Activated T-helper 17 cell treated with anti-CD3 and anti-CD28 coated beads, Interleukin-2, amount 50 U/mL, for 72 hours (primary cell): Measurements from ENCODE around the gene TRAF3. TPM values are rescaled to one million over a fixed set of nuclear protein-coding genes. Genes with fewer than 3 reads are reported as not detected.
A peak's percentile ranks its signal among the peaks of the same experiment; 100 is the strongest.

ENCODE experiments used
- ATAC-seq: fragments of 150-1000 bp; cut with Tn5 transposase; replicated peaks from 2 replicates; pipeline ENCODE4 v1.10.0; 2021; ENCODE audit warnings: mild to moderate bottlenecking, moderate library complexity
- H3K27ac Mint-ChIP-seq: one replicate; pipeline ENCODE4 v1.8.0; 2022; ENCODE audit warnings: mixed read lengths
- H3K27me3 Mint-ChIP-seq: one replicate; pipeline ENCODE4 v1.8.0; 2022; ENCODE audit warnings: mixed read lengths
- H3K36me3 Mint-ChIP-seq: one replicate; pipeline ENCODE4 v1.8.0; 2022; ENCODE audit warnings: low read depth, mild to moderate bottlenecking, mixed read lengths
- H3K4me1 Mint-ChIP-seq: one replicate; pipeline ENCODE4 v1.8.0; 2022; ENCODE audit warnings: mixed read lengths
- H3K4me3 Mint-ChIP-seq: one replicate; pipeline ENCODE4 v1.8.0; 2022; ENCODE audit warnings: mild to moderate bottlenecking, mixed read lengths
- H3K9me3 Mint-ChIP-seq: one replicate; pipeline ENCODE4 v1.8.0; 2022; ENCODE audit warnings: mixed read lengths
- total RNA-seq, 2 donors: library from RNA; stranded (reverse); gene quantifications; one replicate each; pipeline ENCODE4 v1.2.3, GENCODE V29; 2022

The TRAF3 gene, protein sequence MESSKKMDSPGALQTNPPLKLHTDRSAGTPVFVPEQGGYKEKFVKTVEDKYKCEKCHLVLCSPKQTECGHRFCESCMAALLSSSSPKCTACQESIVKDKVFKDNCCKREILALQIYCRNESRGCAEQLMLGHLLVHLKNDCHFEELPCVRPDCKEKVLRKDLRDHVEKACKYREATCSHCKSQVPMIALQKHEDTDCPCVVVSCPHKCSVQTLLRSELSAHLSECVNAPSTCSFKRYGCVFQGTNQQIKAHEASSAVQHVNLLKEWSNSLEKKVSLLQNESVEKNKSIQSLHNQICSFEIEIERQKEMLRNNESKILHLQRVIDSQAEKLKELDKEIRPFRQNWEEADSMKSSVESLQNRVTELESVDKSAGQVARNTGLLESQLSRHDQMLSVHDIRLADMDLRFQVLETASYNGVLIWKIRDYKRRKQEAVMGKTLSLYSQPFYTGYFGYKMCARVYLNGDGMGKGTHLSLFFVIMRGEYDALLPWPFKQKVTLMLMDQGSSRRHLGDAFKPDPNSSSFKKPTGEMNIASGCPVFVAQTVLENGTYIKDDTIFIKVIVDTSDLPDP
- 100 to 1,000 TPM in 1 of 2 donors, 10 to 100 TPM in 1; 61.7 to 133 TPM for total RNA-seq

DNA sequence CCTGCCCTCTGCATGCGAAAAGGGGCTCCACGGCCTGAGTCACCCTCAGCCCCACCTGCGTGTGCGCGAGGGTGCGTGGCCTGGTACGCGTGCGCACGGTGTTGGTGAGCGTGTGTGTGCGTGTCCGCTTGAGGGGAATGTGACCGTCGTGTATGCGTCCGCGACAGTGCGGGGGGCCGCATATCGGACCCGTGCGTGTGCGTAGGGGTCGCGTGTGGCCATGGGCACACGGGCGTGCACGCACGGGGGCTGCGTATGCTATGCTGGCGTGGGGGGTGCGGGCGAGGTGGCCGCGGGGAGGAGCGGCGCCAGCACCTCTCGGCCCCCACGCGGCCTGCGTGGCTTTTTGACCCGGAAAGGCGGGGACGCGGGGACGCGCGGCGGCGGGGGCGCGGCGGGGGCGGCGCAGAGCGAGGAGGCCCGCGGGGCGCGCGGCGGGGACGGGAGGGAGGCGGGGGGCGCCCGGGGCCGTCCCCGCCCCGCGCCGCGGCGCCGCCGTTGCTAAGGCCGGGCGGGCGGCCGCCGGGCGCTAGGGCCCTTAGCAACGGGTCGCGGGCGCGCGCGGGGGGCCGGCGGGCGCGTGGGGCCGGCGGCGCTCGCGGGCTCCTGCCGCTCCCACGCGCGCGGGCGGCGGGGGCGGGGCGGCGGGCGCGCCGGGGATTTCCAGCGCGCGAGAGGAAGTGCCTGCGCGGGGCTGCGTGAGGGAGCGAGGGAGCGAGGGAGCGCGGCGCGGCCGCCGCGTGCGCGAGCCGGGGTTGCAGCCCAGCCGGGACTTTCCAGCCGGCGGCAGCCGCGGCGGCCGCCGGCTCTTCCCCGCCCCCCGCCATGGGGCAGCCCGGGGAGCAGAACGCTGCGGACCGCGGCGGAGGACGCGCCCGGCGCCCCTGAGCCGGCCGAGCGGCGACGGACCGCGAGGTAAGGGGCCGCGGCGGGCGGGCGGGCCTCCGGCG lies at the start of gene TRAF3:
TRAF3 (plus strand) TSS at position 689 of the 950 bp plus-strand sequence. CDS start 92,753 bp downstream, outside the sequence.
- peak within 1 kb of the TSS; percentile 90 for H3K4me3 Mint-ChIP-seq
- H3K27me3 Mint-ChIP-seq = no peaks in the 10 kb centered on the region
- H3K27ac Mint-ChIP-seq = peak within 1 kb of the TSS; percentile 92
- peaks cover 48% of the 10 kb centered on the region for H3K36me3 Mint-ChIP-seq
- H3K4me1 Mint-ChIP-seq = peaks cover 33% of the 10 kb centered on the region
- no peaks in the 10 kb centered on the region for H3K9me3 Mint-ChIP-seq
- peak; percentile 65 for ATAC-seq

DNA sequence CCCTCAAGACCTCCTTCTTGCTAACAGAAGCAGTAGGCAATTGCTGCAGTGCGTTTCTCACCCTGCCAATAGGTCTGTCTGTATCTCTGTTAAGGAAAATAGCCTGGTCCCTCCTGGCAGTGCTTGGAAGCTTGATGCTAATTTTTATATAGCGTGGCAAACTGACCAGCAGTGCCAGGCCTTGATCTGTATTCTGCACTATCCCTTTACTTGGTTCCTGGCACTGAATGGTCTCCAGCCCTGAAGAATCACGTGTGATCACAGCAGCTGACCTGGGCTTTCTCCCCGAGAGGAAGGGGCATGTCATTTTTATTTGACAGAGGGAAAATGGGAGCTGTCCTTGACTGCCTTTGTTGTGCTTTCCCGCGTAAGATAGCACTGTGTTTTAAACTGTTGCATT lies 48.7 kb upstream of the TRAF3 start:
- H3K4me3 Mint-ChIP-seq = no peak overlapping the region
- no peaks in the 10 kb centered on the region for H3K9me3 Mint-ChIP-seq
- H3K4me1 Mint-ChIP-seq = no peaks in the 10 kb centered on the region
- no peak for ATAC-seq
- no peak overlapping the region for H3K27ac Mint-ChIP-seq
- H3K36me3 Mint-ChIP-seq = peaks cover 61% of the 10 kb centered on the region
- no peaks in the 10 kb centered on the region for H3K27me3 Mint-ChIP-seq

DNA sequence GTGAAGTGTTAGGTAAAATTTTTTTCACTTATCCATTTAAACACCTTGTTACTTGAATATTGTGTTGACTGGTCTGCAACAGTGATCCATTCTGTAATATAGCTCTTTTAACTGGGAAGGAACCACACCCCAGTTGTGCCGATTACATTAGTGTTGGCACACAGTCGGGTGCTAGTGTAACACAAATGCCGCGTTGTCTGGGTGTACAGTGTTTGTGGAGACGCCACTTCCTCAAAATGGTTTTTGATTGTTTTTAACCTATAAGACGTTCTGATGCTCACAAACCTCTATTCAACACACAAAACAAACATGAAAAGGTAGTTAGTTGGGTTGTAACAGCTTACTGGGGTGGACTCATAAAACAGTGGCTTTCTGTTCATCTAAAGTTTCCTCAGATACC lies 48.0 kb upstream of the TRAF3 start:
- Mint-ChIP-seq H3K36me3 (peaks cover 53% of the 10 kb centered on the region), H3K4me3 (no peak overlapping the region), H3K4me1 (no peaks in the 10 kb centered on the region), H3K9me3 (no peaks in the 10 kb centered on the region), H3K27ac (no peak overlapping the region), H3K27me3 (no peaks in the 10 kb centered on the region)
- no peak for ATAC-seq

DNA sequence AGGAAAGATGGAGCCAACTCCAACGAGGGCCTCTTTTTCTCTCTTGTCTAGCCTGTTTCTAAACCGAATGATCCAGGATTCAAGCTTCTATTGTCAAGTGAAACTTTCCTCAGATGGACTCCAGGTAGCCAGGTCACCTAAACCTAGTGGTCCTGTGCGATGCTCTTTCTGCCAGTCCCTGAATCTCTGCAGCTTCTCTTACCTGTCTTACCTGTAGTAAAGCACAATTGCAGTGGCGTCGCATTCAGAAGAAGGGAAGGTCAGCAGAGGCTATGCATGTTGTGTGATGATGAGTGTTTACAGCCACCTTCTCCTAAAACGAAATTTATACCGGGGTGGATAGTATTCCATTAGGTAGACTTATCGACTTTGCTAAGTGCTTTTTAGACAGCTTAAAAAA lies 47.4 kb upstream of the TRAF3 start:
- no peak for ATAC-seq
- no peak overlapping the region for H3K27ac Mint-ChIP-seq
- H3K4me1 Mint-ChIP-seq = no peaks in the 10 kb centered on the region
- no peak overlapping the region for H3K4me3 Mint-ChIP-seq
- no peaks in the 10 kb centered on the region for H3K27me3 Mint-ChIP-seq
- H3K36me3 Mint-ChIP-seq = peaks cover 48% of the 10 kb centered on the region
- H3K9me3 Mint-ChIP-seq = no peaks in the 10 kb centered on the region

DNA sequence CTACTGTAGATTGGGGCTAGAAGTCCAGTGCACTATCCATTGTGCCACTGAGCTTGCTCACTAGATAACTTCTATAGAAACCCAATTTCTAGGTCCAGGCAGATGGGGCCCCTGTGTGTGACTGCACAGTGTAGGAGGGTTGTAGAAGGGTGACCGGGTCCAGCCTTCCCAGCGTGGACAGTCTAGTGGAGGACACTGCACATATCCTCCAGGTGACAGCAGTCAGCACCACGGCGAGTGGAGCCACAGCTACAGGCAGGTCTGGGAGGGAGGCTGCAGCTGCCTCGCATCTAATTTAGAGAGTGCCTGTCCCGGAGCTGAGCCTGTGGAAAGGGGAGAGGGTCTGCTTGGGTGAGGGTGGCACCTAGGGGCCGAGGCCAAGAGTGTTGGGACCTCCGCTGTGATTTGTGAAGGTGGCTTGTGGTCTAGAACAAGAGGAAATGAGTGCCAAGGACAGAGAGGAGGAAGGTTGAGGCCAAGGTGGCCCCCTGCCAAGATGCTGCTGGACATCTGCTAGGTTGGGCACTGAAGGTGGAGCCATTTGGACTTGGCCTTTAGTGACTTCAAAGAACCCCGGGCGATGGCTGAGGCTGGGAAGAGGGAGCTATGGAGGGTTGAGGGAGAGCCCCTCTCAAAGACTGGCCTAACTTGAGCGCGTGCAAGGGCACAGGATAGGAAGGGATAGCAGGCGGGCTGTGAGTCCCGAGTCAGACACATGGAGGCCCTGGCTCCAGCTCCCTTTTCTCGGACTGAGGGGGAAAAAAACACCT lies 46.0 kb upstream of the TRAF3 start:
- Mint-ChIP-seq H3K4me3 (no peak overlapping the region), H3K27ac (peak overlapping the region; percentile 19)

DNA sequence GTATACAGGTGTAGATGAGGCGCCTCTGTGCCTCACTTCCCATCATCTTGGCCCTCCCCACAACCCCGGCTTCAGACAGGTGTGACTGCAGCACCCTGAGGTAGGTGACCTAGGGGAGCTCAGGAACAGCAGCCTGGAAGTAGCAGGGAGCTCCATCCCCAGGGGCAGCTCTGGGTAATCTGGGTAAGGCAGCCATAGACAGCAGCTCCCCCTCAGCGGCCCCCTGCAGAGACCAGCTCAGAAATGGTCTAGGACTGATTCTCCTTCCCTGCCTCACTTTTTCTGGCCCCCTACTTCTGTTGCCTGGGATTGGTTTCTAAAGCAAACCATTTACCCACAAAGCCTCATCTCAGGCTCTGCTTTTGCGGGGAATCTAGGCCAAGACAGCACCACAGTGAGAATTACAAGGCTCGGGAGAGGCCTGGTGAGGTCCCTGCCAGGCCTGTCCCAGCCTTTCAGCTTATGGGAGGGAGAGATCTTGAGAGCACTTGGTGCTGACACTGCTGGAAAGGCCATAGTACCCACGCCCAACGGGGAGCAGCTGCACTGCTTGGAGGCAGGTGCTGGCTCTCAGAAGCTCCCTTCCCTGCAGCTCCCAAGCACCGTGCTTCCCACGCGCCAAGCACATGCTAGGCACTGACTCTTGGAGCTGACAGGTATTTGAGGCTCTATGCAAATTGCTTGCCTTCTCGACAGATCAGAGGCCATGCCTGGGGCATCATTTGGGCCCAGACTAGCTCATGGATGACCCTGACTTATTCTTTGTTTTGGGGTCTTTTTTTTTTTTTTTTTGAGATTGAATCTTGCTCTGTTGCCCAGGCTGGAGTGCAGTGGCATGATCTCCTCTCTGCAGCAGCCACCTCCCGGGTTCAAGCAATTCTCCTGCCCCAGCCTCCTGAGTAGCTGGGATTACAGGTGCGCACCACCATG lies 45.1 kb upstream of the TRAF3 start:
- Mint-ChIP-seq H3K9me3 (no peaks in the 10 kb centered on the region), H3K4me1 (no peaks in the 10 kb centered on the region), H3K27ac (no peak overlapping the region), H3K27me3 (no peaks in the 10 kb centered on the region), H3K36me3 (peaks cover 24% of the 10 kb centered on the region), H3K4me3 (no peak overlapping the region)
- no peak for ATAC-seq

More for the DNA sequence above, 46.0 kb upstream of the TRAF3 start:
- H3K36me3 Mint-ChIP-seq = peaks cover 33% of the 10 kb centered on the region
- H3K27me3 Mint-ChIP-seq = no peaks in the 10 kb centered on the region
- no peak for ATAC-seq
- H3K4me1 Mint-ChIP-seq = no peaks in the 10 kb centered on the region
- H3K9me3 Mint-ChIP-seq = no peaks in the 10 kb centered on the region

DNA sequence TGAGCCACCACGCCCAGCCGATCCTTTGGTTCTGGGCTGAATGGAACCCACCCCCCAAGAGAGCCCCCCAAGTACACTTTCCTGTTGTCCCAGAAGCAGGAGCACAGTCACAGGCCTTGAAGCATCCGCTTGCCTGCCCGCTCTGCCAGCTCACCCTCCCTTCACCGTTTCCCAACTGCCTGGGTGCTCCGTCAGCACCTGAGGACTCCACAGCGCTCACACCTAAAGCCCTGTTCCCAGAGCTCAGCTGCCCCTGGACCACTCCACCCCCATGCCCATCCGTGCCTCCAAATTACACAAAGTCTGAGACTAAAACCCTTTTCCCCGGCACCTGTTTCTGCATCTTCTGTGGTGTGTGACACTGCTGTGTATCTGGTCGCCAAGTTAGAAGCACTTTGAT lies 44.3 kb upstream of the TRAF3 start:
- H3K9me3 Mint-ChIP-seq = no peaks in the 10 kb centered on the region
- no peak for ATAC-seq

DNA sequence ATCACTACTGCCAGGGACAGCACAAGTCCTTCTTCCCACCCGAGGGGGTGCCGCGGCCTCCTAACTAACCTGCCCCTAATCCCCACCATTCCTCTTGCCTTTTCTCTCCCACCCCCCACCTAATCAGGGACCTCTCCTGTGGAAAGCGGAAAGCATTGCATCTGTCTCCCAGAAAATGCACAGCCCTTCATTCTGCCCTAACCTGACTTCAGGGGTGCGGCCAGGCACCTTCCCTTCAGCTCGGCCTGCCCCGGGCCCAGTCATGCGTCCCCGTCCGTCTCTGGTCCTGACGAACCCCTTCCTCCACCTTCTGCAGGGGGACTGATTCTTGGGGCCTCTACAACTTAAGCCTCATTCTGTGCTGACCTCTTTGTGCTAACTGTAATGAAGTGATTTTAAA lies 43.9 kb upstream of the TRAF3 start:
- Mint-ChIP-seq H3K27me3 (no peaks in the 10 kb centered on the region), H3K36me3 (peaks cover 13% of the 10 kb centered on the region), H3K4me1 (no peaks in the 10 kb centered on the region), H3K27ac (peak overlapping the region; percentile 11), H3K9me3 (no peaks in the 10 kb centered on the region), H3K4me3 (no peak overlapping the region)
- no peak for ATAC-seq

More for the DNA sequence above, 44.3 kb upstream of the TRAF3 start:
- H3K27ac Mint-ChIP-seq = peak overlapping the region; percentile 11
- no peak overlapping the region for H3K4me3 Mint-ChIP-seq
- no peaks in the 10 kb centered on the region for H3K4me1 Mint-ChIP-seq
- no peaks in the 10 kb centered on the region for H3K27me3 Mint-ChIP-seq
- peaks cover 17% of the 10 kb centered on the region for H3K36me3 Mint-ChIP-seq

DNA sequence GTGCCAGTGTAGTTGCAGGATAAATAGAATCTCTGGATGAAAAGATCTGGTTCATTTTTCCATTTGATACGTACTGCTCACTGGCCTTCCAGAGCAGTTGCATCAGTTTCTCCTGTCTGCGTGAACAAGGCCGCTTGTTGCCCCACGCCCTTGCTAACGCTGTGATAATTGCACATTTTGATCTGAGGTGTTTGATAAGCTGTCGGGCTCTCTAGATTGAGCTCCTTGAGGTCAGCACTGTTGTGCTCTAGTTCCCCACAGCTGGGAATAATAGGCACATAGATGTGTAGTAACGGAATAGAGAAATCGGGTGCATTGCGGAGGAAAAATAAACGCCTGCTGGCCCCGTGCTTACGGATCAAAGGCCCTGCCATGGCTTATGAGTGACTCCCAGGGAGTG lies 42.8 kb upstream of the TRAF3 start:
- Mint-ChIP-seq H3K9me3 (no peaks in the 10 kb centered on the region), H3K4me1 (no peaks in the 10 kb centered on the region), H3K27me3 (no peaks in the 10 kb centered on the region), H3K27ac (peak overlapping the region; percentile 55), H3K4me3 (no peak overlapping the region), H3K36me3 (peaks cover 7% of the 10 kb centered on the region)
- no peak for ATAC-seq

DNA sequence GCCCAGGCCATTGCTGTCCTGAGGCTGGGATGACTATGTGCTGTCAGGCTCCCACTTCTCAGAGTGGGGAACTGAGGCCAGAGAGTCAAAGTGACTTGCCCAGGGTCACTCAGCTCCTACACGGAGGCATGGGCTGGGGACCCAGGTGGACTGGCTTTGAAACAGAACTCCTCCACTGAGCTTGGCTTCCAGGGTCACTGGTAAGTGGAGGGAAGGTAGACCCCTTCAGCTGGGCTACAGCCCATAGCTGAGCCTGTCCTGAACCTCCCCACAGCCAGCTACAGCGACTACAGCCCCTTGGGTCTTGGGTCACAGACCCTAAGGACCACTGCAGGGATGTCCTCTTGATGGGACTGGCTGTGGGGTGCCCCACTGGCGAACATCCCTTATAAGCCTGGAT lies 40.3 kb upstream of the TRAF3 start:
- Mint-ChIP-seq H3K27ac (no peak overlapping the region), H3K36me3 (no peaks in the 10 kb centered on the region), H3K9me3 (no peaks in the 10 kb centered on the region), H3K4me3 (no peak overlapping the region), H3K27me3 (no peaks in the 10 kb centered on the region), H3K4me1 (no peaks in the 10 kb centered on the region)
- no peak for ATAC-seq

DNA sequence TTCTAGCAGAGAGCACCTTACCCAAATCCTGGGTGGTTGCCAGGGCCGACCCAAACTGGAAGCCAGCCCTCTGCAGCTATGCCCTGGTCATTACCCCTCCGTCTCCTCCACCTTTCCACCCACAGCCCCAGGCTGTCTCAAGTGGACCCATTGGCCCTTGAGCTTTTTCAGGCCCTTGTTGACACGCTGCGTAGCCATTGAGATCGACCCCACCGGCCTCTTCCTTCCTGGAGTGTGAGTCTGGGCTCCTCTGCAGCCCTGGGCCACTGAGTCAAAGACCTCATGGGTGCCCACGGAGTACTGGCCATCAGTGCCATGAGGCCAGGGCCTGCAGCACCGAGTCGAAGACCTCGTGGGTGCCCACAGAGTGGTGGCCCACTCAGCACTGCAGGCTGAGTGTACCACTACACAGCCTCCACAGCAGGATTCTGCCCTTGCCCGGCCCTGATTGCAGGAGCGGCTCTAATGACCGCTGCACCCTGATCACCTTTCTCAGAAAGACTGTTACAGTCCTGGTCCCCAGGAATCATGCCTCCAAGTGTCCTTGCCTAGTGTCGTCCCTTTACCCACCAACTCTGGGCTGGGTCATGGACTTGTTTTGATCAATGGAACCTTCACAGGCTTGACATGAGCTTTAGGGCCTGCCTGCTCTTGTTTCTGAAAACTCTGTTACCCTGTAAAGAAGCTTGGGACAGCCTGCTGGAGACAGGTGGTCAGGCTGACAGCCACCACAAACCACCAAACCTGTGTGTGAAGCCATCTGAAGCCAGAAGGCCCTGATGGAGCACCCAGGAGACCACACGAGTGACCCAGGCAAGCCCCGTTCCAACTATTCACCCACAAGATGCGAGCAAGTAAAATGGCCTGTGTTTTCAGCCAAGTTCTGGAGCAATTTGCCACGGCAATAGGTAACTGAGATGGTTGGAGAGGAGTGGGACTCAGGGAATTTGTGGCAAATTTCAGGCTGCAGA lies 39.6 kb upstream of the TRAF3 start:
- H3K4me3 Mint-ChIP-seq = no peak overlapping the region
- no peaks in the 10 kb centered on the region for H3K36me3 Mint-ChIP-seq
- ATAC-seq = no peak
- H3K4me1 Mint-ChIP-seq = no peaks in the 10 kb centered on the region
- H3K27ac Mint-ChIP-seq = peak overlapping the region; percentile 52
- no peaks in the 10 kb centered on the region for H3K9me3 Mint-ChIP-seq
- H3K27me3 Mint-ChIP-seq = no peaks in the 10 kb centered on the region

DNA sequence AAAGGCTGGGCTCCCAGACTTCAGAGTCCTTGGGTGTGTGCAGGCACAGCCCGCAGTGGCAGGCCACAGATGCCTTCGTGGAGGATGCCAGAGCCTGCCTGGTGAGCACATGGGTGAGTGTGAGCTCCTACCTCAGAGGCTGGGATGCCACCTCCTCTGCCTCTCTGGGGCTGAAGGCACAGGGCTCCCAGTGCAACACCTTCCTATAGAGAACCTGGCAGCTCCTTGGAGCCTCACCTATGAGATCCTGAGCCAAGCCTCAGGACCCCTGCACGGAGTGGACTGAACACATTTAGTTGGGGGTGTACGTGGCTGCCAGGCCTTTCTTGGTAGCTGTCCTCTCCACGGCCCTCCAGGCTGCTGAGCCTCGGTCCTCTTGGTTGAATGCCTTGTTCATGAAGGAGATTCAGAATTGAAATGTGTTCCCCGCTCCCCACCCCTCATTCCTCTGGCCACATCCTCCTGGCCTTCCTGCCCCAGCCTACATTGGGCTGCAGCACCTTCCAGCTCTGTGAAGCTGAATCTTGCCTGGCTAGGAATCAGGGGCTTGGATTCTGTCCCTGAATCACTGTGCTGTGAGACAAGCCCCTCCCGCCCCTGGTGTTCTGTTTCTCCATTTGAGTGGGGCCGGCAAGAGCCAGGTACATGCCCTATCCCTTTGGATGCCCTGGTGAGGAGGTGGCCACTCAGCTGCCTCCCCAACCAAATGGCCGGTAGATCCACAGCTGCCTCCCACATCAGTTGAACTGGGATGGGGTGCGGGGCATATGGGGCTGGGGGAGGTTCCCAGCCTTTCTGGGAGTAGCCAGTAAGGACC lies 38.7 kb upstream of the TRAF3 start:
- peaks cover 5% of the 10 kb centered on the region for H3K36me3 Mint-ChIP-seq
- no peak for ATAC-seq
- H3K27ac Mint-ChIP-seq = peak overlapping the region; percentile 52

More for the DNA sequence above, 38.7 kb upstream of the TRAF3 start:
- no peaks in the 10 kb centered on the region for H3K4me1 Mint-ChIP-seq
- H3K9me3 Mint-ChIP-seq = no peaks in the 10 kb centered on the region
- H3K4me3 Mint-ChIP-seq = no peak overlapping the region
- no peaks in the 10 kb centered on the region for H3K27me3 Mint-ChIP-seq
